Left colon (tissue), 2 donors: ENCODE results near the gene C10orf95. TPM values are rescaled to one million over a fixed set of nuclear protein-coding genes. Genes with fewer than 3 reads are reported as not detected.

Experiments used
- ATAC-seq: fragments of 200-7000 bp; cut with Tn5 transposase; one replicate; pipeline ENCODE4 v1.9.1; 2020; ENCODE audit warnings: mild to moderate bottlenecking, moderate library complexity
- DNase-seq, 2 donors: peaks; one replicate each; pipeline ENCODE4 v3.0.0-alpha.2; 2020
- intact Hi-C, 2 donors: fragments of 100-400 bp; cut with DNase I in 1 of 2; cut with micrococcal nuclease in 1 of 2; formaldehyde crosslinking; loops; one replicate each; pipeline versions ENCODE4 v1.11.2 to v1.14.0; 2022; cut with DNase I, micrococcal nuclease
- microRNA-seq, 2 donors: library from miRNA; unstranded; fragments of <30 nt; microRNA quantifications; one replicate each; pipeline versions ENCODE4 v1.1.0 to v1.2.0, GENCODE V29; 2020
- total RNA-seq, 2 donors: library from RNA; stranded (reverse); fragmentation: NEBNext Ultra II Directional; extraction: Animal tissue kit (Norgen Biotek cat#: 25700); gene quantifications; one replicate each; pipeline ENCODE4 v1.2.1, GENCODE V29; 2021
- donor health status: DM: no; HTN: no; CAD: no.
- donor health status: DM: yes; HTN: yes; CAD: no.

The C10orf95 gene
- total RNA-seq, 2 donors from 2014 or later: 2.1 to 2.2 TPM

- DNase-seq (peak; percentile 54 to 69), ATAC-seq (peak; percentile 36)
- intact Hi-C loops: no loop called here
Observed at GRCh38 chr10:102408728-102409603, 42.4 kb downstream of the C10orf95 start.

- no peak for ATAC-seq
- DNase-seq: peak in 1 of 2 donors; percentile 85
- intact Hi-C loops: no loop called here
Observed at GRCh38 chr10:102408131-102408727, 43.1 kb downstream of the C10orf95 start.

GRCh38 chr10:102407425-102408130 is 43.8 kb downstream of the C10orf95 start:
- no peak for ATAC-seq
- DNase-seq: no peak
- intact Hi-C loops: no loop called here

GRCh38 chr10:102406815-102407214 is 44.5 kb downstream of the C10orf95 start:
- ATAC-seq: no peak
- intact Hi-C loops: no loop called here
- DNase-seq: peak in 1 of 2 donors; percentile 73

GRCh38 chr10:102405632-102406031 is 45.7 kb downstream of the C10orf95 start:
- ATAC-seq (no peak), DNase-seq (no peak)
- intact Hi-C loops: no loop called here

- intact Hi-C loops: no loop called here
- DNase-seq (no peak), ATAC-seq (no peak)
Observed at GRCh38 chr10:102405108-102405571, 46.2 kb downstream of the C10orf95 start.

- DNase-seq: no peak
- no peak for ATAC-seq
- intact Hi-C loops: no loop called here
Observed at GRCh38 chr10:102404361-102405107, 46.8 kb downstream of the C10orf95 start.

GRCh38 chr10:102403115-102403514 is 48.2 kb downstream of the C10orf95 start:
- DNase-seq (no peak), ATAC-seq (no peak)
- intact Hi-C loops: no loop called here

- ATAC-seq (no peak), DNase-seq (no peak)
- intact Hi-C loops: no loop called here
Observed at GRCh38 chr10:102402512-102402896, 48.8 kb downstream of the C10orf95 start.

GRCh38 chr10:102401735-102402511 is 49.4 kb downstream of the C10orf95 start:
- intact Hi-C loops: no loop called here
- DNase-seq (no peak), ATAC-seq (no peak)

GRCh38 chr10:102401342-102401654 is 50.0 kb downstream of the C10orf95 start:
- DNase-seq: no peak
- no peak for ATAC-seq
- intact Hi-C loops: no loop called here

GRCh38 chr10:102400598-102401341 is 50.6 kb downstream of the C10orf95 start:
- DNase-seq (no peak), ATAC-seq (no peak)
- intact Hi-C loops: no loop called here

- intact Hi-C loops: no loop called here
- ATAC-seq (no peak), DNase-seq (no peak)
Observed at GRCh38 chr10:102400076-102400475, 51.3 kb downstream of the C10orf95 start.

Small RNAs within 50 kb of the gene (microRNA-seq; reads per million reads assigned to microRNA genes)
- gene MIR146B: 3,365 to 3,432 reads per million in 2 donors

Other genes with a start within 250 kb of the C10orf95 start
- gene ELOVL3, start 225.2 kb downstream of the C10orf95 start, total RNA-seq: not detected
- gene PITX3, start 210.0 kb downstream of the C10orf95 start, total RNA-seq: not detected
- 10 to 100 TPM; 52.3 to 64.3 TPM for gene GBF1, start 206.0 kb downstream of the C10orf95 start, total RNA-seq
- 10 to 100 TPM; 17.0 to 37.6 TPM for gene NFKB2, start 55.8 kb downstream of the C10orf95 start, total RNA-seq
- gene PSD, start 32.8 kb downstream of the C10orf95 start, total RNA-seq: 10 to 100 TPM in 1 of 2 donors, 1 to 10 TPM in 1; 4.1 to 26.1 TPM
- gene FBXL15, start 30.7 kb downstream of the C10orf95 start, total RNA-seq: 10 to 100 TPM; 22.5 to 27.8 TPM
- 10 to 100 TPM; 25.4 to 27.8 TPM for gene CUEDC2, start 19.0 kb downstream of the C10orf95 start, total RNA-seq
- gene ACTR1A, start 51.2 kb upstream of the C10orf95 start, total RNA-seq: 10 to 100 TPM; 78.8 to 79.6 TPM
- 1 to 10 TPM; 8.0 to 9.3 TPM for gene SUFU, start 52.4 kb upstream of the C10orf95 start, total RNA-seq
- 10 to 100 TPM; 58.4 to 64.0 TPM for gene TRIM8, start 192.9 kb upstream of the C10orf95 start, total RNA-seq